ENCODE data around the gene CHCHD6.

Gene CHCHD6

GRCh38 chr3:126993436-126993835, 289.4 kb downstream of the CHCHD6 start:
- WGBS, 2 experiments, result 95 to 96% methylated on average over 9 of the region's 9 CpGs
- H3K27ac ChIP-seq (ENCODE audit: insufficient read depth, low read depth, low read length, poor library complexity, severe bottlenecking), result no peak overlapping the region
- no peak overlapping the region for H3K4me3 ChIP-seq (ENCODE audit: insufficient read depth, low read depth, low read length)
- H3K27me3 ChIP-seq (ENCODE audit: control insufficient read depth, insufficient read depth, low read length, poor library complexity, severe bottlenecking), result no peaks in the 10 kb centered on the region
- H3K4me1 ChIP-seq (ENCODE audit: control insufficient read depth, insufficient read depth, low read length), result no peaks in the 10 kb centered on the region
- H3K36me3 ChIP-seq (ENCODE audit: control insufficient read depth, insufficient read depth, low read length), result peaks cover 6% of the 10 kb centered on the region
- H3K9me3 ChIP-seq (ENCODE audit: control insufficient read depth, low read length), result no peaks in the 10 kb centered on the region

- Histone ChIP-seq H3K4me1 (ENCODE audit: control insufficient read depth, insufficient read depth, low read length) (no peaks in the 10 kb centered on the region), H3K27me3 (ENCODE audit: control insufficient read depth, insufficient read depth, low read length, poor library complexity, severe bottlenecking) (no peaks in the 10 kb centered on the region), H3K9me3 (ENCODE audit: control insufficient read depth, low read length) (no peaks in the 10 kb centered on the region), H3K36me3 (ENCODE audit: control insufficient read depth, insufficient read depth, low read length) (peaks cover 6% of the 10 kb centered on the region), H3K4me3 (ENCODE audit: insufficient read depth, low read depth, low read length) (no peak overlapping the region), H3K27ac (ENCODE audit: insufficient read depth, low read depth, low read length, poor library complexity, severe bottlenecking) (no peak overlapping the region)
- WGBS, 2 experiments, result 86 to 94% methylated on average over 10 of the region's 10 CpGs
These were observed 290.7 kb downstream of the CHCHD6 start for GRCh38 chr3:126994661-126995245.

- Histone ChIP-seq H3K27me3 (ENCODE audit: control insufficient read depth, insufficient read depth, low read length, poor library complexity, severe bottlenecking) (no peaks in the 10 kb centered on the region), H3K36me3 (ENCODE audit: control insufficient read depth, insufficient read depth, low read length) (peaks cover 6% of the 10 kb centered on the region), H3K9me3 (ENCODE audit: control insufficient read depth, low read length) (no peaks in the 10 kb centered on the region), H3K4me1 (ENCODE audit: control insufficient read depth, insufficient read depth, low read length) (no peaks in the 10 kb centered on the region), H3K4me3 (ENCODE audit: insufficient read depth, low read depth, low read length) (no peak overlapping the region), H3K27ac (ENCODE audit: insufficient read depth, low read depth, low read length, poor library complexity, severe bottlenecking) (no peak overlapping the region)
- WGBS, 2 experiments, result 94 to 96% methylated on average over 12 of the region's 12 CpGs
These were observed 291.3 kb downstream of the CHCHD6 start for GRCh38 chr3:126995254-126995780.

- no peak overlapping the region for H3K4me3 ChIP-seq (ENCODE audit: insufficient read depth, low read depth, low read length)
- WGBS, 2 experiments, result 92 to 94% methylated on average over 11 of the region's 11 CpGs
- H3K27me3 ChIP-seq (ENCODE audit: control insufficient read depth, insufficient read depth, low read length, poor library complexity, severe bottlenecking), result no peaks in the 10 kb centered on the region
- no peaks in the 10 kb centered on the region for H3K9me3 ChIP-seq (ENCODE audit: control insufficient read depth, low read length)
- no peak overlapping the region for H3K27ac ChIP-seq (ENCODE audit: insufficient read depth, low read depth, low read length, poor library complexity, severe bottlenecking)
- peaks cover 6% of the 10 kb centered on the region for H3K36me3 ChIP-seq (ENCODE audit: control insufficient read depth, insufficient read depth, low read length)
- peaks cover under 1% of the 10 kb centered on the region for H3K4me1 ChIP-seq (ENCODE audit: control insufficient read depth, insufficient read depth, low read length)
These were observed 292.0 kb downstream of the CHCHD6 start for GRCh38 chr3:126995926-126996512.

GRCh38 chr3:126996905-126997304, 292.9 kb downstream of the CHCHD6 start:
- Histone ChIP-seq H3K4me1 (ENCODE audit: control insufficient read depth, insufficient read depth, low read length) (peaks cover 9% of the 10 kb centered on the region), H3K4me3 (ENCODE audit: insufficient read depth, low read depth, low read length) (no peak overlapping the region), H3K36me3 (ENCODE audit: control insufficient read depth, insufficient read depth, low read length) (peaks cover 6% of the 10 kb centered on the region), H3K9me3 (ENCODE audit: control insufficient read depth, low read length) (no peaks in the 10 kb centered on the region), H3K27me3 (ENCODE audit: control insufficient read depth, insufficient read depth, low read length, poor library complexity, severe bottlenecking) (no peaks in the 10 kb centered on the region), H3K27ac (ENCODE audit: insufficient read depth, low read depth, low read length, poor library complexity, severe bottlenecking) (no peak overlapping the region)
- WGBS, 2 experiments, result 95 to 97% methylated on average over 7 of the region's 7 CpGs

GRCh38 chr3:126997455-126998038, 293.5 kb downstream of the CHCHD6 start:
- peaks cover 6% of the 10 kb centered on the region for H3K36me3 ChIP-seq (ENCODE audit: control insufficient read depth, insufficient read depth, low read length)
- peaks cover 11% of the 10 kb centered on the region for H3K4me1 ChIP-seq (ENCODE audit: control insufficient read depth, insufficient read depth, low read length)
- no peaks in the 10 kb centered on the region for H3K27me3 ChIP-seq (ENCODE audit: control insufficient read depth, insufficient read depth, low read length, poor library complexity, severe bottlenecking)
- H3K9me3 ChIP-seq (ENCODE audit: control insufficient read depth, low read length), result no peaks in the 10 kb centered on the region
- H3K4me3 ChIP-seq (ENCODE audit: insufficient read depth, low read depth, low read length), result no peak overlapping the region
- 92 to 95% methylated on average over 19 of the region's 19 CpGs for WGBS, 2 experiments
- H3K27ac ChIP-seq (ENCODE audit: insufficient read depth, low read depth, low read length, poor library complexity, severe bottlenecking), result no peak overlapping the region

GRCh38 chr3:126998320-126998719, 294.3 kb downstream of the CHCHD6 start:
- WGBS, 2 experiments, result 93 to 95% methylated on average over 4 of the region's 4 CpGs
- Histone ChIP-seq H3K9me3 (ENCODE audit: control insufficient read depth, low read length) (no peaks in the 10 kb centered on the region), H3K4me1 (ENCODE audit: control insufficient read depth, insufficient read depth, low read length) (peaks cover 14% of the 10 kb centered on the region), H3K27ac (ENCODE audit: insufficient read depth, low read depth, low read length, poor library complexity, severe bottlenecking) (no peak overlapping the region), H3K27me3 (ENCODE audit: control insufficient read depth, insufficient read depth, low read length, poor library complexity, severe bottlenecking) (no peaks in the 10 kb centered on the region), H3K4me3 (ENCODE audit: insufficient read depth, low read depth, low read length) (no peak overlapping the region), H3K36me3 (ENCODE audit: control insufficient read depth, insufficient read depth, low read length) (peaks cover 6% of the 10 kb centered on the region)

GRCh38 chr3:126998728-126999127, 294.7 kb downstream of the CHCHD6 start:
- no peak overlapping the region for H3K27ac ChIP-seq (ENCODE audit: insufficient read depth, low read depth, low read length, poor library complexity, severe bottlenecking)
- WGBS, 2 experiments, result 85 to 93% methylated on average over 3 of the region's 3 CpGs
- H3K9me3 ChIP-seq (ENCODE audit: control insufficient read depth, low read length), result no peaks in the 10 kb centered on the region
- no peak overlapping the region for H3K4me3 ChIP-seq (ENCODE audit: insufficient read depth, low read depth, low read length)
- peaks cover 18% of the 10 kb centered on the region for H3K4me1 ChIP-seq (ENCODE audit: control insufficient read depth, insufficient read depth, low read length)
- peaks cover 6% of the 10 kb centered on the region for H3K36me3 ChIP-seq (ENCODE audit: control insufficient read depth, insufficient read depth, low read length)
- no peaks in the 10 kb centered on the region for H3K27me3 ChIP-seq (ENCODE audit: control insufficient read depth, insufficient read depth, low read length, poor library complexity, severe bottlenecking)

GRCh38 chr3:126999383-126999782, 295.3 kb downstream of the CHCHD6 start:
- WGBS, 2 experiments, result 93 to 95% methylated on average over 15 of the region's 15 CpGs
- H3K27ac ChIP-seq (ENCODE audit: insufficient read depth, low read depth, low read length, poor library complexity, severe bottlenecking), result no peak overlapping the region
- no peaks in the 10 kb centered on the region for H3K9me3 ChIP-seq (ENCODE audit: control insufficient read depth, low read length)
- H3K4me3 ChIP-seq (ENCODE audit: insufficient read depth, low read depth, low read length), result no peak overlapping the region
- H3K36me3 ChIP-seq (ENCODE audit: control insufficient read depth, insufficient read depth, low read length), result peaks cover 6% of the 10 kb centered on the region
- no peaks in the 10 kb centered on the region for H3K27me3 ChIP-seq (ENCODE audit: control insufficient read depth, insufficient read depth, low read length, poor library complexity, severe bottlenecking)
- H3K4me1 ChIP-seq (ENCODE audit: control insufficient read depth, insufficient read depth, low read length), result peaks cover 21% of the 10 kb centered on the region

- H3K27me3 ChIP-seq (ENCODE audit: control insufficient read depth, insufficient read depth, low read length, poor library complexity, severe bottlenecking), result no peaks in the 10 kb centered on the region
- 93 to 95% methylated on average over 15 of the region's 15 CpGs for WGBS, 2 experiments
- H3K36me3 ChIP-seq (ENCODE audit: control insufficient read depth, insufficient read depth, low read length), result peaks cover 6% of the 10 kb centered on the region
- peaks cover 21% of the 10 kb centered on the region for H3K4me1 ChIP-seq (ENCODE audit: control insufficient read depth, insufficient read depth, low read length)
- H3K9me3 ChIP-seq (ENCODE audit: control insufficient read depth, low read length), result no peaks in the 10 kb centered on the region
- no peak overlapping the region for H3K4me3 ChIP-seq (ENCODE audit: insufficient read depth, low read depth, low read length)
- no peak overlapping the region for H3K27ac ChIP-seq (ENCODE audit: insufficient read depth, low read depth, low read length, poor library complexity, severe bottlenecking)
These were observed 296.1 kb downstream of the CHCHD6 start for GRCh38 chr3:127000119-127000518.

All from ectodermal cell (in vitro differentiated cells).